A549 (cell line): Measurements from ENCODE around the gene TBCE.

ENCODE experiments used
- CTCF ChIP-seq: fragments of >200 bp; sonication (Bioruptor Twin); formaldehyde crosslinking; IDR thresholded peaks from 3 replicates; pipeline ENCODE4 v1.5.1; 2016
- EP300 ChIP-seq, 2 experiments: fragments of >200 bp; sonication (Bioruptor Twin); formaldehyde crosslinking; IDR thresholded peaks; 2 replicates in 1 of 2; 3 replicates in 1 of 2; pipeline ENCODE4 v1.6.1; 2016 to 2017
- ESRRA ChIP-seq: fragments of 150-350 bp; IDR thresholded peaks from 2 replicates; pipeline ENCODE4 v1.6.1; 2014; ENCODE audit warnings: mild to moderate bottlenecking, low read length, borderline replicate concordance
- MAX ChIP-seq: IDR thresholded peaks from 2 replicates; pipeline ENCODE4 v1.6.1; 2012
- PHF8 ChIP-seq: fragments of 200-600 bp; sonication (generic); IDR thresholded peaks from 2 replicates; pipeline ENCODE4 v1.6.1; 2016; ENCODE audit warnings: low read depth, mild to moderate bottlenecking, antibody characterized with exemption, moderate library complexity, borderline replicate concordance
- REST ChIP-seq: fragments of 200-600 bp; sonication (generic); IDR thresholded peaks from 2 replicates; pipeline ENCODE4 v1.6.1; 2016; ENCODE audit warnings: antibody characterized with exemption, mild to moderate bottlenecking, moderate library complexity
- TF ChIP-seq, protein P1 (sequence below): IDR thresholded peaks from 2 replicates; pipeline ENCODE4 v1.6.1; 2012

DNA sequence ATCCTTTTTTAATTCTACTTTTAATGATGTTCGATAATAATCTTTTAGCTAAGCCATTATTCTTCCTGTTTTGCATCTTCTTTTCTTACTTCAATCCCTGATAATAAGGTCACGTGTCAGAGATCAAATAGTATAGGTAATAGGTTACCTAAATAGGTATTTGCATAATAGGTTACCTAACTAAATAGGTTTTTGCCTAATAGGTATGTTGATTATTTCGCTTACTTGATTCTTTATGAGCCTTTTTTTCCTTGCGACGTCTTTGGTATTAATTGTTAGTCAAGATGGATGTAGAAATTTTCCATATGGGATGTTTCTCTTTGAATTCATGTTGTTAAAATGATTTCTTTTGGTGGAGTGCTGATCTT is 36.3 kb upstream of the TBCE start:
- TF ChIP-seq PHF8 (no peak), ESRRA (no peak), MAX (no peak), CTCF (no peak), REST (no peak), EP300 (IDR thresholded peaks at IDR 0.05) (no peak)
- TF ChIP-seq, protein P1, sequence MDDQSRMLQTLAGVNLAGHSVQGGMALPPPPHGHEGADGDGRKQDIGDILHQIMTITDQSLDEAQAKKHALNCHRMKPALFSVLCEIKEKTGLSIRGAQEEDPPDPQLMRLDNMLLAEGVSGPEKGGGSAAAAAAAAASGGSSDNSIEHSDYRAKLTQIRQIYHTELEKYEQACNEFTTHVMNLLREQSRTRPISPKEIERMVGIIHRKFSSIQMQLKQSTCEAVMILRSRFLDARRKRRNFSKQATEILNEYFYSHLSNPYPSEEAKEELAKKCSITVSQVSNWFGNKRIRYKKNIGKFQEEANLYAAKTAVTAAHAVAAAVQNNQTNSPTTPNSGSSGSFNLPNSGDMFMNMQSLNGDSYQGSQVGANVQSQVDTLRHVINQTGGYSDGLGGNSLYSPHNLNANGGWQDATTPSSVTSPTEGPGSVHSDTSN: no peak
